ENCODE measurements around the gene MEGF11. TPM values are rescaled to one million over a fixed set of nuclear protein-coding genes. Genes with fewer than 3 reads are reported as not detected.

Gene MEGF11
- total RNA-seq, 1 donor from 2014 or later = 0.25 TPM

DNA sequence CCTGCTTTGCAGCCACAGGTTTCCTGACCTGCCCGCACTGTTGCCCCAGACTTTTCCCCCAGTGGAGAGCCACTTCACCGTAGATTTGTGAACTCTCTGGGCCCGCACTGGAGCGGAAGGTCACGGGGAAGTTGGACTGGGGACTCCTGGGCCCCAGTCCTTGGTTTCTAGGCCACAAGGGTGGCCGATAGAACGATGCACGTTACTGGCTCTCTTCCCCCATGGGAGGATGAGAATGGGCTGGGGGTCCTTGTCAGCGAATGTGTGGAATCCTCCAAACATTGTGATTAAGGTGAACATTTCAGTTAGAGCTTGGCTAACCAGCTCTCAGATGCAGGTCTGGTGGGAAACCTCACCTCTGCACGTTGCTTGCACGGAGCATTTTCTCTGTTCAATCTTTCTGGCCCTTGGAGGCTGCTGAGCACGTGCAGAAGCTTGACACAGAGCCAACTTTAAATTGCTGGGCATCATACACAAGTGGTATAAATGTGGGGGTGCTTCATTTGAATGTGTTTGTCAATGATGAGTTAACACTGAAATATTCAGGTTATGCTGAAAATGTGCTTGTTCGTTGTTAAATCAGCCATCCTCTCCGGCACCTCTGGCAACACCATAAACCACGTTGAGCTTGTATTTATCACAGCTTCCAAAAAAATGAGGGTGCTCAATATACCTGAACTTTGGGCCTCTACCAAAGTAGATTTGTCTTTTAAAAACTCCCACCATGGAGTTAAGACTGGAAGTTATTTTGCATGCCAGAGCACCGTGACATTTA lies 40.8 kb upstream of the MEGF11 start:
- Histone ChIP-seq H3K9me3 (no peaks in the 10 kb centered on the region), H3K36me3 (peaks cover 0 to 4% of the 10 kb centered on the region in 2 donors), H3K4me3 (peak overlapping the region; percentile 65 to 92), H3K4me1 (peaks cover 42% of the 10 kb centered on the region), H3K27ac (peak overlapping the region; percentile 91), H3K27me3 (no peaks in the 10 kb centered on the region)
- TF ChIP-seq POLR2A (IDR thresholded peaks at IDR 0.05) (no peak), POLR2AphosphoS5 (IDR thresholded peaks at IDR 0.05; ENCODE audit: insufficient read depth in 1 of 2, low read depth in 1 of 2) (peak in 1 of 2 donors; percentile 31)
- DNase-seq (ENCODE audit: extremely low spot score in 2 of 2) = no peak
- intact Hi-C loops (cut with DNase I) = no loop called here

DNA sequence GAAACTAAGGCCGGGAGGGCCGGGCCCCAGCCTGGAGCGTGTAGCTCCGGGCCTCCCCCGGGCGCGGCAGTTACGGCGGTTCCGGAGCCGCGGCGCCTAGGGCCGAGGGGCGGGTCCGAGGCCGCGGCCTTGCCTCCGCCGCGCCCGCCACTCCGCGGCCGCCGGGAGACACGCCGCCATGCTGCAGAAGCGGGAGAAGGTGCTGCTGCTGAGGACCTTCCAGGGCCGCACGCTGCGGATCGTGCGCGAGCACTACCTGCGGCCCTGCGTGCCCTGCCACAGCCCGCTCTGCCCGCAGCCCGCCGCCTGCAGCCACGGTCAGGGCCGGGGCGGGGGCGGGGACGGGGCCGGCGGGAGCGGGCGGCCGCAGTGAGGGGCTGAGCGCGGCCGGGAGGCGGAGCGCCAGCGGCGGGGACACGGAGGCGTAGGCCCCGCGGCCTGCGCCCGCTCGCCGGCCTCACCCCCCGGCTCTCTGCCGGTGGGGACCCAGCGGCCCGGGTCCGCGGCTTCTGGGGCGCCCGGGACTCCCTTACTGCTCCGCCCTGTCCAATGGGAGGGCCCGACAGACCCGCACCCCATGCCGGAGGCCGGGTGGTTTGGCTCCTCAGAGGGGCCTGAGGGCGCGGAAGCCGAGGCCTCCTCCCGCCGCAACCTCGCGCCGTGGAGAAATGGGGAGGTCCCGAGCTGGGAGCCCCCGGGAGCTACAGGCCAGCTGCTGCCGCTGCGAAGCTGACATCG lies 40.0 kb upstream of the MEGF11 start, which contains the start of gene DIS3L:
TSS of gene DIS3L (plus strand) at position 150 of the 738 bp plus-strand sequence. CDS start at position 179, 29 bp downstream.
- Histone ChIP-seq H3K27ac (peak within 1 kb of the TSS; percentile 91), H3K36me3 (peaks cover 0 to 4% of the 10 kb centered on the region in 2 donors), H3K4me3 (peak within 1 kb of the TSS; percentile 65 to 92), H3K4me1 (peaks cover 42% of the 10 kb centered on the region), H3K27me3 (no peaks in the 10 kb centered on the region), H3K9me3 (no peaks in the 10 kb centered on the region)
- TF ChIP-seq, protein P1, sequence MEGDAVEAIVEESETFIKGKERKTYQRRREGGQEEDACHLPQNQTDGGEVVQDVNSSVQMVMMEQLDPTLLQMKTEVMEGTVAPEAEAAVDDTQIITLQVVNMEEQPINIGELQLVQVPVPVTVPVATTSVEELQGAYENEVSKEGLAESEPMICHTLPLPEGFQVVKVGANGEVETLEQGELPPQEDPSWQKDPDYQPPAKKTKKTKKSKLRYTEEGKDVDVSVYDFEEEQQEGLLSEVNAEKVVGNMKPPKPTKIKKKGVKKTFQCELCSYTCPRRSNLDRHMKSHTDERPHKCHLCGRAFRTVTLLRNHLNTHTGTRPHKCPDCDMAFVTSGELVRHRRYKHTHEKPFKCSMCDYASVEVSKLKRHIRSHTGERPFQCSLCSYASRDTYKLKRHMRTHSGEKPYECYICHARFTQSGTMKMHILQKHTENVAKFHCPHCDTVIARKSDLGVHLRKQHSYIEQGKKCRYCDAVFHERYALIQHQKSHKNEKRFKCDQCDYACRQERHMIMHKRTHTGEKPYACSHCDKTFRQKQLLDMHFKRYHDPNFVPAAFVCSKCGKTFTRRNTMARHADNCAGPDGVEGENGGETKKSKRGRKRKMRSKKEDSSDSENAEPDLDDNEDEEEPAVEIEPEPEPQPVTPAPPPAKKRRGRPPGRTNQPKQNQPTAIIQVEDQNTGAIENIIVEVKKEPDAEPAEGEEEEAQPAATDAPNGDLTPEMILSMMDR (IDR thresholded peaks at IDR 0.05) = no peak
- TF ChIP-seq POLR2A (IDR thresholded peaks at IDR 0.05) (peak in 1 of 2 donors; percentile 33), POLR2AphosphoS5 (IDR thresholded peaks at IDR 0.05; ENCODE audit: insufficient read depth in 1 of 2, low read depth in 1 of 2) (no peak)
- DNase-seq (ENCODE audit: extremely low spot score in 2 of 2) = no peak
- intact Hi-C loops (cut with DNase I) = no loop called here

DNA sequence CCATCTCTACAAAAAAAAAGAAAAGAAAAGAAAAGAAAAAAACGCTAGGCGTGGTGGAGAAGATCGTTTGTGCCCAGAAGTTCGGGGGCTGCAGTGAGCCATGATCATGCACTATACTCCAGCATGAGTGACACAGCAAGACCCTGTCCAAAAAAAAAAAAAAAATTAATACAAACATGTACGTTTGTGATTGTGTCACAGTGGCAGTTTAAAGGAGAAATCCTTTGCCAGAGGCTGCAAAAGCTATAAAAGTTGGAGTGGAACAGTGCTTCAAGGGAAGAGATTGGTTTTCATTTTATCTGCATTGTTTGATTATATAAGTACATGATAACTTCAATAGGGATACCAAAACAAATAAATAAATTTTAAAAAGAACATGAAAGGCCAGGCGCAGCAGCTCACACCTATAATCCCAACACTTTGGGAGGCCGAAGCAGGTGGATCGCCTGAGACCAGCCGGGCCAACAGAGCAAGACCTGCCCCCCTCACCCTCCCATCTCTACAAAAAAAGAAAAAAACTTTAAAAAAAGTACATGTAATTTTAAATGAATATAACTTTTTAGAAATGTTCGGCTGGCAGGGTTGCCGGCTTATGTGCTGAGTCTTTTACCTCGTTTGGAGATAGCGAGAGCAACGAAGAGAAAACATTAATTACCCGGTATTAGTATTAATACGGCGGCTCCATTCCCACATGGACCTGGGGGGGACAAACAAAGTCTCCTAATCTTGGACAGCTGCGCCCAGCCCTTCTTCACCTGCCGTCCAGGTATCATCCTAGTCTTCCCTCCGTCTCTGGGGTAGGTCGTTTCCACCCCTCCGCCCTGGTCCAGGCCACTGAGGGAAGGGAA lies 39.2 kb upstream of the MEGF11 start:
- H3K27me3 ChIP-seq = no peaks in the 10 kb centered on the region
- peaks cover 42% of the 10 kb centered on the region for H3K4me1 ChIP-seq
- intact Hi-C loops (cut with DNase I) = no loop called here
- H3K36me3 ChIP-seq = peaks cover 0 to 4% of the 10 kb centered on the region in 2 donors
- peak overlapping the region; percentile 65 to 92 for H3K4me3 ChIP-seq
- peak overlapping the region; percentile 91 for H3K27ac ChIP-seq
- no peaks in the 10 kb centered on the region for H3K9me3 ChIP-seq
- TF ChIP-seq POLR2A (IDR thresholded peaks at IDR 0.05) (no peak), POLR2AphosphoS5 (IDR thresholded peaks at IDR 0.05; ENCODE audit: insufficient read depth in 1 of 2, low read depth in 1 of 2) (no peak)
- TF ChIP-seq, protein P1 (IDR thresholded peaks at IDR 0.05) = no peak
- DNase-seq (ENCODE audit: extremely low spot score in 2 of 2) = no peak

DNA sequence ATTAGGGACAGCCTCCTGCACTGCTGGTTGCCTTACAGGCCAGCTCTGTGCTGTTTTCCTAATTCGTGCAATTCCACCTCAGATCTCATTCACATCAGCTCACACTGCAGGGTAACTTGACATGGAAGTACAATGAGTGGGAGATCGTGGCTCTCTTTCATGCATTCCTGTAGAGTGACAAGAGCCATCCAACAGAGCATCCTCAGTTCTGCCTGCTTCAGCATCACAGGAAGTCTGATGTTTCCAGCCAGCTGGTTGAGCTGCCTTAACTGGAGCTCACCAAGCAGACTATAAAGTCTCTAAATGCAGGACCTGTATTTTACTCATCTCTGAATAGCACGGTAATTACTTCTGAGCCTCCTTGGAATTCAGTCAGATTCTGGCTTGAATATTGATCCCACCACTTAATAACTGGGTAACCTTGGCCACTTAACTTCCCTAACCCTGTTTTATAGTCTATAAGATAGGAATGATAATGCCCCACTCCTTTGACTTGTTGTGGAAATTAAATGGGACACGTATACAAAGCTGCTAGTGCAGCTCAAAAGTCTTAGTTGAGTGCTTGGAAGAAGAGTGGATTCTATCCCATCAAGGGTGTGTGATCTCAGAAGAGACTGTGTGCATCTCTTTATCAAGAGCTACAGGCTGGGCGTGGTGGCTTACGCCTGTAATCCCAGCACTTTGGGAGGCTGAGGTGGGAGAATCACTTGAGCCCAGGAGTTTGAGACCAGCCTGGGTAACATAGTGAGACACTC lies 38.4 kb upstream of the MEGF11 start:
- H3K4me1 ChIP-seq = peaks cover 50% of the 10 kb centered on the region
- H3K9me3 ChIP-seq = no peaks in the 10 kb centered on the region
- peaks cover 0 to 4% of the 10 kb centered on the region in 2 donors for H3K36me3 ChIP-seq
- H3K27ac ChIP-seq = peak overlapping the region; percentile 91
- H3K27me3 ChIP-seq = no peaks in the 10 kb centered on the region
- TF ChIP-seq POLR2AphosphoS5 (IDR thresholded peaks at IDR 0.05; ENCODE audit: insufficient read depth in 1 of 2, low read depth in 1 of 2) = no peak
- TF ChIP-seq POLR2A (IDR thresholded peaks at IDR 0.05) = no peak
- TF ChIP-seq, protein P1 (IDR thresholded peaks at IDR 0.05) = no peak
- no peak overlapping the region for H3K4me3 ChIP-seq
- intact Hi-C loops (cut with DNase I) = no loop called here
- DNase-seq (ENCODE audit: extremely low spot score in 2 of 2) = no peak
